Stimulated activated naive CD8-positive, alpha-beta T cell treated with anti-CD3 and anti-CD28 coated beads, Interleukin-15, Interleukin-2, amounts not matched to agents 100 U/mL and 50 U/mL, for 24 hours (primary cell): ENCODE results near the gene GPR141.

Experiments
- ATAC-seq: fragments of 150-1000 bp; cut with Tn5 transposase; one replicate; pipeline ENCODE4 v1.10.0; 2021
- DNase-seq: peaks from one replicate; pipeline ENCODE4 v3.0.0; 2021

The GPR141 gene

GRCh38 chr7:37732888-37733287, 49.3 kb downstream of the GPR141 start:
- ATAC-seq: no peak

GRCh38 chr7:37735196-37735595, 51.6 kb downstream of the GPR141 start:
- DNase-seq (no peak), ATAC-seq (no peak)

More at GRCh38 chr7:37732888-37733287, 49.3 kb downstream of the GPR141 start:
- no peak for DNase-seq

GRCh38 chr7:37738321-37738720, 54.8 kb downstream of the GPR141 start:
- DNase-seq (no peak), ATAC-seq (no peak)

GRCh38 chr7:37740398-37740797, 56.8 kb downstream of the GPR141 start:
- no peak for ATAC-seq
- DNase-seq: no peak

GRCh38 chr7:37741776-37742175, 58.2 kb downstream of the GPR141 start:
- DNase-seq: no peak
- ATAC-seq: no peak

- no peak for DNase-seq
- ATAC-seq: no peak
These were observed 67.5 kb downstream of the GPR141 start for GRCh38 chr7:37751096-37751495.

- ATAC-seq: no peak
- no peak for DNase-seq
These were observed 70.0 kb downstream of the GPR141 start for GRCh38 chr7:37753398-37754050.

- no peak for ATAC-seq
- no peak for DNase-seq
These were observed 73.4 kb downstream of the GPR141 start for GRCh38 chr7:37756797-37757551.

GRCh38 chr7:37757563-37757962, 74.0 kb downstream of the GPR141 start:
- DNase-seq: no peak
- ATAC-seq: no peak

GRCh38 chr7:37758501-37759045, 75.0 kb downstream of the GPR141 start:
- ATAC-seq (no peak), DNase-seq (no peak)

GRCh38 chr7:37759526-37759925, 76.0 kb downstream of the GPR141 start:
- no peak for ATAC-seq

GRCh38 chr7:37765421-37765829, 81.9 kb downstream of the GPR141 start:
- DNase-seq: no peak
- ATAC-seq: no peak

More at GRCh38 chr7:37759526-37759925, 76.0 kb downstream of the GPR141 start:
- no peak for DNase-seq

- ATAC-seq (peak; percentile 28), DNase-seq (no peak)
These were observed 82.4 kb downstream of the GPR141 start for GRCh38 chr7:37765872-37766525.

GRCh38 chr7:37768611-37769010, 85.0 kb downstream of the GPR141 start:
- no peak for ATAC-seq
- DNase-seq: no peak

GRCh38 chr7:37769291-37769690, 85.7 kb downstream of the GPR141 start:
- DNase-seq: no peak
- no peak for ATAC-seq

GRCh38 chr7:37769726-37770125, 86.2 kb downstream of the GPR141 start:
- no peak for DNase-seq
- no peak for ATAC-seq

GRCh38 chr7:37770838-37771237, 87.3 kb downstream of the GPR141 start:
- DNase-seq (no peak), ATAC-seq (no peak)

GRCh38 chr7:37771342-37771741, 87.8 kb downstream of the GPR141 start:
- ATAC-seq: no peak

GRCh38 chr7:37771801-37772200, 88.2 kb downstream of the GPR141 start:
- ATAC-seq (no peak), DNase-seq (no peak)

More at GRCh38 chr7:37771342-37771741, 87.8 kb downstream of the GPR141 start:
- DNase-seq: no peak

GRCh38 chr7:37775921-37776320, 92.4 kb downstream of the GPR141 start:
- no peak for ATAC-seq
- DNase-seq: no peak

- DNase-seq (no peak), ATAC-seq (no peak)
These were observed 97.6 kb downstream of the GPR141 start for GRCh38 chr7:37781156-37781555.

- DNase-seq (no peak), ATAC-seq (no peak)
These were observed 98.6 kb downstream of the GPR141 start for GRCh38 chr7:37782166-37782565.

GRCh38 chr7:37784015-37784414, 100.4 kb downstream of the GPR141 start:
- DNase-seq: no peak
- ATAC-seq: no peak
